GM12801 (cell line): ENCODE results near the gene RTN4RL1.

Experiments
- CTCF ChIP-seq: IDR thresholded peaks from one replicate; pipeline ENCODE4 v1.5.1; 2011; ENCODE audit warnings: control low read depth; ENCODE audit not compliant: insufficient read length; ENCODE audit errors: extremely low read depth

Gene RTN4RL1

GRCh38 chr17:1896243-1897104 lies 128.7 kb downstream of the RTN4RL1 start:
- TF ChIP-seq CTCF = no peak

- TF ChIP-seq CTCF = no peak
Observed at GRCh38 chr17:1894753-1895339, 130.3 kb downstream of the RTN4RL1 start.

- TF ChIP-seq CTCF = no peak
Observed at GRCh38 chr17:1890758-1891450, 134.2 kb downstream of the RTN4RL1 start.

GRCh38 chr17:1888741-1889140 lies 136.4 kb downstream of the RTN4RL1 start:
- TF ChIP-seq CTCF = no peak
